ENCODE results near the gene CELF3. TPM values are rescaled to one million over a fixed set of nuclear protein-coding genes. Genes with fewer than 3 reads are reported as not detected.

CELF3 gene
- total RNA-seq, 2 experiments from 2014 or later = not detected

DNA sequence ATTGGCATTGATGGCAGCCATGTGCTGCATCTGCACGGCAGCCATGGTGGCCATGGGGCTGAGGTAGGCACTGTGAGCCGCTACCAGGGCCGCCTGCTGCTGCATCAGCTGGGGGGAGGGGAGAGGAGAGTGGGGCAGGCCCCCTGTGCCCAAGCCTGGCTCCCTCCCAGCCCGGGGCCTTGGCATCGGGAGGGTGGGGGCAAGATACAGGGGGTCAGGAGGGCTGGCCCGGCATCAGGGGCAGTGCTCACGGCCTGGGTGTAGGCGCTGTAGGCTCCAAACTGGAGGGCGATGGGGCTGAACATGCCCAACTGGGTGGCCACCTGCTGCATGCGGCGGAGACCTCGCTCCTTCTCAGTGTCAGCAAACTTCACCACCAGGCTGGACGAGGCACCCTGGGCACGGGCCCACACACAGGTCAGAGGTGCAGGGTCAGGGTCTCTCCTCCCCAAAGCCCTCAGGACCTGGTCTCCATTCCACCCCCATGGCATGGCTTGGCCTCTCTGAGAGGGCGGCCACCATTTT, 9.0 kb downstream of the CELF3 start:
- Mint-ChIP-seq H3K9me3 (no peaks in the 10 kb centered on the region), H3K4me3 (no peak overlapping the region), H3K36me3 (no peaks in the 10 kb centered on the region), H3K4me1 (ENCODE audit: low read depth) (peaks cover 5% of the 10 kb centered on the region), H3K27ac (no peak overlapping the region), H3K27me3 (no peaks in the 10 kb centered on the region)
- POLR2A ChIA-PET = no interaction called here
- CTCF ChIA-PET = no interaction called here
- no peak for DNase-seq
- intact Hi-C loops (cut with micrococcal nuclease) = no loop called here

DNA sequence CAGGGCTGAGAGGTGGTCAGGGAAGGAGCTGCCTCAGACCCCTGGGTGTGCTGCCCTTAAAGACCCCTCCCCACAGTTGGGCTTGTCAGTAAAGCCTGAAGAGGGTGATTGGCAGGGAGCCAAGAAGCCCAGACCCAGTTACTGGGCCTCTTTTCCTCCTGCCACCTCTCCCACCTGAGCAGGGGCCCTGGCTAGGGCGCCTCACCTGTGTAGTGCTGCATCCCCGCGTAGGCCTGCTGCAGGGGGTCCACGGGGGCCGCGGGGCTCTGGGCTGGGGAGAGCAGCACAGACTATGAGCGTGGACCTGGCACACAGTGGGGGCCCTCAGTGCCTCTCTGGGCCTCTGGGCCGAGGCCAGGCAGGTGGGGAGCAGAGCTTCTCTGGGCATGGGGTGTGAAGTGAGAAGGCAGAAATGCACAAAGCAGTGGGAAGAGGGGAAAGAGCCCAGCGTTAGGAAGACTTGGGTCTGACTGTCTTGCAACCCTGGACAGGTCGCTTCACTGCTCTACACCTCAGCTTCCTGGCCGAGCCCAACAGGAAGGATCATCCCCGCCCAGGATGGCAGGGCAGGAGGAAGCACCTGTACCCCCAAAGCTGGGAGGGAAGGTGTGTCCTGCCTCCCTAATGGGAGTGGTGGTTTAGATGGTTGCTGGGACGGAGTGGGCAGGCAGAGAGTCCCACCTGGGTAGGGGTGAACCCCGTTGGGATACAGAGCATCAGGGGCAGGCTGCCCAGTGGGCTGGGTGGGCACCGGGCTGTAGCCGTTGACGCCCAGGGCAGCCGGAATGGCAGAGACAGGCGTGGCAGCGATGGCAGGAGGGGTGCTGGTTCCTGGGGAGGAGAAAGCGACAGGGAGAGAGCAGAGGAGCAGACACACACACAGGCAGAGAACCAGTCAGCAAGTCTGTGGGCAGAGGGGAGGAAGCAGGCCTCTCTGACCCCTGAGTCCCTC, 9.9 kb downstream of the CELF3 start:
- Mint-ChIP-seq H3K27me3 (no peaks in the 10 kb centered on the region), H3K4me1 (ENCODE audit: low read depth) (peaks cover 5% of the 10 kb centered on the region), H3K27ac (no peak overlapping the region), H3K9me3 (no peaks in the 10 kb centered on the region), H3K4me3 (no peak overlapping the region), H3K36me3 (no peaks in the 10 kb centered on the region)
- CTCF ChIA-PET = no interaction called here
- no peak for DNase-seq
- POLR2A ChIA-PET = no interaction called here
- intact Hi-C loops (cut with micrococcal nuclease) = no loop called here

DNA sequence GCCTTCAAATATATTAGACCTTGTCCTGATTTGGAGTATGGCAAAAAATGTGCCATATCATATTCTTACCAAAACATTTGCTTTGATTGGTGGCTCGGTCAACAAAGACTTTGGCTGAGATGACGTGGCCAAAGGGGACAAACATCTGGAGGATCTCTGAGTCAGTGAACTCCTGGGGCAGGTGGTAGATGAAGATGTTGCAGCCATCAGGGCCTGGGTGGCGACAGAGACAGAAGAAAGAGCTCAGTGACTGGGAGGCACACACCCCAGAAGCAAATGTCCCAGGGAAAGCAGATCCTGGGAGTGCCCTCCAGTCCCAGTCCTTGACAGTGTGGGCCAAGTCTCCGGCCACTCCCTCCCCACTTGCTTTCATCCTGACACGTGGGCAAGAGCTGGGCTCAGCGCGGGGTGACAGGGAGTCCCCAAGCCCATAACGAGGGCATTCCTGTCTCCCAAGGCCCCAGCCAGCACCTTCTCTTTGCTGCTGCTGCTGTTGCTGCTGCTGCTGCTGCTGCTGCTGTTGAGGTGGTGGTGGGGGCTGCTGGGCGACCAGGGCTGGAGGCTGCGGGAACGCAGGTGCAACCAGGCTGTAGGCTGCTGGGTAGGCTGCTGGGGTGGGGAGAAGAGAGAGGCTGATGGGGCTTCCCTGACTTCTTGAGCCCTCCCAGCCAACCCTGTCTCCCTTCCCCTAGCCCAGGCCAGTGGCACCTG, 10.7 kb downstream of the CELF3 start:
- POLR2A ChIA-PET = no interaction called here
- no peaks in the 10 kb centered on the region for H3K36me3 Mint-ChIP-seq
- DNase-seq = no peak
- intact Hi-C loops (cut with micrococcal nuclease) = no loop called here
- no peak overlapping the region for H3K4me3 Mint-ChIP-seq
- H3K27me3 Mint-ChIP-seq = no peaks in the 10 kb centered on the region
- no peaks in the 10 kb centered on the region for H3K9me3 Mint-ChIP-seq
- H3K4me1 Mint-ChIP-seq (ENCODE audit: low read depth) = peaks cover 5% of the 10 kb centered on the region
- H3K27ac Mint-ChIP-seq = no peak overlapping the region
- CTCF ChIA-PET = interaction anchor here (0.7 kb wide), 1 partner anchor 57 kb away, joined by 4 read pairs; the partner anchor contains the start of gene MRPL9

DNA sequence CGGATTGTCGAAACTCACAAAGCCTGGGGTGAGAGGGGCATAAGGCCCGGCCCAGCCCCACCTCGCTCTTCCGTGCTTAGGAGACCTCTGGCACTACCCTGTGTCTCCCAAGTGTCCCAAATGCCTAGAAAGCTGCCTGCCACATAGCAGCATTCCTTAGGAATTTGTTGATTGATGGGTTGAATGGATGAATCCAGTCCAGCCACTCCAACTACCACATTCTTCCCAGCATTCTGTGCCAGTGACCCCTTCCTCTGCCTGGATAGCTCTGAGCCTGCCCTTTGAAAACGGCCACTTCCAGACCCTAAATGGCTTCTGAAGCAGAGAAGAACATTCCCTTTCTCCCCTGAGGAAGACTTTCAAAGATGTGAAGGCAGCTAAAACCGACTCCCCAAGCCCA, 11.5 kb downstream of the CELF3 start:
- POLR2A ChIA-PET = no interaction called here
- H3K36me3 Mint-ChIP-seq = peaks cover 3% of the 10 kb centered on the region
- no peak overlapping the region for H3K27ac Mint-ChIP-seq
- CTCF ChIA-PET = interaction anchor here (0.7 kb wide), 1 partner anchor 57 kb away, joined by 4 read pairs; the partner anchor contains the start of gene MRPL9
- H3K4me3 Mint-ChIP-seq = no peak overlapping the region
- no peak for DNase-seq
- H3K4me1 Mint-ChIP-seq (ENCODE audit: low read depth) = peaks cover 5% of the 10 kb centered on the region
- no peaks in the 10 kb centered on the region for H3K9me3 Mint-ChIP-seq
- H3K27me3 Mint-ChIP-seq = no peaks in the 10 kb centered on the region
- intact Hi-C loops (cut with micrococcal nuclease) = no loop called here

DNA sequence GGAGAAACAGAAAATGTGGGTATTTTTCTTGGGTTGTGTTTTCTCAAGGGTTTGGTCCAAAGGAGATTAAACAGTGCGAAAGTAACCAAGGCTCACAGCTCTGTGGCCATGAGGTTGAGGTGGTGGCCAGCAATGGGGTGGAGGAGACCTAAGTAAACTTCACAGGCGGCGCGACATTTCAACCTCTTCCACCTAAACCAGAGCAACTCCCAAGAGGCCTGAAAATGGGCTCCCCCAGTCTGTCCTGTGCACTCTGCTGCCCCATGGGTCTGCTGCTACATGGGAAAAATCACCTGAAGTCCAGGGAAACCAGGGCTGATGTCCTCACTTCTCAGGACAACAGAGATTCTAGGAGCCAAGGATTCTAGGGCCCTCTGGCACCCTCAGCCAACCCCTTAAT, 12.4 kb downstream of the CELF3 start:
- ChIA-PET CTCF (no interaction called here), POLR2A (no interaction called here)
- DNase-seq = no peak
- H3K27ac Mint-ChIP-seq = no peak overlapping the region
- no peaks in the 10 kb centered on the region for H3K9me3 Mint-ChIP-seq
- intact Hi-C loops (cut with micrococcal nuclease) = no loop called here
- peaks cover 5% of the 10 kb centered on the region for H3K4me1 Mint-ChIP-seq (ENCODE audit: low read depth)
- peaks cover 6% of the 10 kb centered on the region for H3K36me3 Mint-ChIP-seq
- no peaks in the 10 kb centered on the region for H3K27me3 Mint-ChIP-seq
- H3K4me3 Mint-ChIP-seq = no peak overlapping the region

DNA sequence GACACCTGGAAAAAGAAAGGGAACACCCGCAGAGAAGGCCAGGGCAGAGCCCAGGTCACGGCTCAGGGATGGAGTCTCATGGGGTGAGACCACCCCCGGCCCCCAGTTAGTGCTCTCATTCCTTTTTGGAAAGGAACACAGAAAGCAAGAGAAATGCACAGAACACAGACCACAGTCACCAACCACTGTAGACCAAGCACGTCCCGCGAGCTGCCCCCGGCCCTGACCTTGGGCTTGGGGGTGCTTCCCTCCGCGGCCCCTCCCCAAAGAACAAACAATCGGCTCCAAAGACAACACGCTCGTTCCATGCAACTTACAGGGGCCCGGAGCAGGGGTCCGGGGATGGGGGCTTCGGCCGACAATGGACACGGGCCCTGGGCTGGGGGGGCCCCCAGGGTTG, 12.8 kb downstream of the CELF3 start:
- ChIA-PET POLR2A (no interaction called here), CTCF (no interaction called here)
- Mint-ChIP-seq H3K9me3 (no peaks in the 10 kb centered on the region), H3K27ac (no peak overlapping the region), H3K36me3 (peaks cover 7% of the 10 kb centered on the region), H3K27me3 (no peaks in the 10 kb centered on the region), H3K4me1 (ENCODE audit: low read depth) (peaks cover 5% of the 10 kb centered on the region), H3K4me3 (no peak overlapping the region)
- DNase-seq = no peak
- intact Hi-C loops (cut with micrococcal nuclease) = no loop called here

DNA sequence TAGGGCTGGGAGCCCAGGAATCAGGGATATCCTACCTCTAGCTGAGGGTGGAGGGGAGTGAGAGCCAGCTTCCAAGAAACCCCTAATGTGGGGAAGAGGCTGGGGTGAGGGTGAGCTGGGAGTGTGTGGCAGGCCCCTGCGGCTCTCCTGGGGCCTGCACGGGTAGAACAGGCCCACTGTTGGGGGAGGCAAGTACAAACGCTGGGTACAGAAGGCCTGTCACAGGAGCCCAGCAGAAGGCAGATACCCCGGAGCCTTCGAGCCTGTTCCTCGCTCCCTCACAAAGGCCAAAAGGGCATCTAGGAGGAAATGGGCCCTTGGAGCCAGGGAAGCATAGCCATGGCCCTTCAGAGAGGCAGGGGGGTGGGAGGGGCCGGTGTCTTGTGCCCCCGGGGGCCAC, 13.7 kb downstream of the CELF3 start:
- ChIA-PET POLR2A (no interaction called here), CTCF (no interaction called here)
- no peak for DNase-seq
- Mint-ChIP-seq H3K27ac (no peak overlapping the region), H3K4me3 (no peak overlapping the region), H3K36me3 (peaks cover 7% of the 10 kb centered on the region), H3K9me3 (no peaks in the 10 kb centered on the region), H3K27me3 (no peaks in the 10 kb centered on the region), H3K4me1 (ENCODE audit: low read depth) (peaks cover 5% of the 10 kb centered on the region)
- intact Hi-C loops (cut with micrococcal nuclease) = no loop called here

DNA sequence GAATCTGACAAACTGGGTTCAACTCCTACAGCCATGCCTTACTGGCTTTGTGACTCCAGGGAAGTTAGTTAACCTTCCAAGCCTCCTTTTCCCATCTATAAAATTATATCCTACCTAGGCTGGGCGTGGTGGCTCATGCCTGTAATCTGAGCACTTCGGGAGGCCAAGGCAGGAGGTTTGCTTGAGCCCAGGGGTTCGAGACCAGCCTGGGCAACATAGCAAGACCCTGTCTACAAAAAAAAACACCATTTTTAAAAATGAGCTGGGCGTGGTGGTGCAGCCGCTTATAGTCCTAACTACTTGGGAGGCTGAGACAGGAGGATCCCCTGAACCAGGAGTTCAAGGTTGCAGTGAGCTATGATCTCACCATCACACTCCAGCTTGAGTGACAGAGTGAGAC, 15.1 kb downstream of the CELF3 start:
- H3K36me3 Mint-ChIP-seq = peaks cover 7% of the 10 kb centered on the region
- H3K4me3 Mint-ChIP-seq = no peak overlapping the region
- H3K27me3 Mint-ChIP-seq = no peaks in the 10 kb centered on the region
- ChIA-PET POLR2A (no interaction called here), CTCF (no interaction called here)
- H3K9me3 Mint-ChIP-seq = no peaks in the 10 kb centered on the region
- H3K27ac Mint-ChIP-seq = no peak overlapping the region
- no peaks in the 10 kb centered on the region for H3K4me1 Mint-ChIP-seq (ENCODE audit: low read depth)
- intact Hi-C loops (cut with micrococcal nuclease) = no loop called here
- DNase-seq = no peak

DNA sequence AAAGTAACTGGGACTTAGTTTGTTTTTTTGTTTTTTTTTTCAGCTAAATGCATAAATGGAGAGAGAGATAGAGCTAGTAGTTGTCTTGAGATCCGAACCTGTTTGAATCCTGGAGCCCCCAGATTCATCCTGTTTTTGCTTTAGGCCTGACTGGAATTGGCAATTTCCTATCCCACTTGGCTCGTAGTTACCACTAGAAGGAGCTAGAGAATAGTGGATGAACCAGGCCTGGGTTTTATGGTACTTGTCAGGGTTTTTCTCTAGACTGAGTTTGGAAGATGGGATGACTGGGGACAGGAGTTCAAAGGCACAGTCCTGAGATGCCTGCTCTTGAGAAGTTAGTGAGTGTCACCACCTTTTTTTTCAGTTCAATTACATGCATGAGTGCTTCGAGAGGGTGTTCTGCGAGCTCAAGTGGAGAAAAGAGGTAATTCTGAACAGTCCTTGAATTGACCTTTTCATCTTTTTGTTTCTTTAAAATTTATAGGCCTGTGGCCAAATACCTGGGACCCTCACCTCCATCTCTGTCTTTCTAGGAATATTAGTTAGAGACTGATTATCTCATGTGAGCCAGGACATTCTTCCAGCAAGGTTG, 23.4 kb downstream of the CELF3 start:
- H3K4me1 Mint-ChIP-seq (ENCODE audit: low read depth) = no peaks in the 10 kb centered on the region
- POLR2A ChIA-PET = no interaction called here
- intact Hi-C loops (cut with micrococcal nuclease) = no loop called here
- H3K4me3 Mint-ChIP-seq = no peak overlapping the region
- H3K9me3 Mint-ChIP-seq = no peaks in the 10 kb centered on the region
- no peak for DNase-seq
- H3K36me3 Mint-ChIP-seq = peaks cover 21% of the 10 kb centered on the region
- H3K27ac Mint-ChIP-seq = no peak overlapping the region
- no peaks in the 10 kb centered on the region for H3K27me3 Mint-ChIP-seq
- CTCF ChIA-PET = interaction anchor here (1.0 to 1.3 kb wide), 4 partner anchors 10 to 188 kb away, joined by 3 to 5 read pairs (median 4); no protein-coding TSS in a partner anchor

DNA sequence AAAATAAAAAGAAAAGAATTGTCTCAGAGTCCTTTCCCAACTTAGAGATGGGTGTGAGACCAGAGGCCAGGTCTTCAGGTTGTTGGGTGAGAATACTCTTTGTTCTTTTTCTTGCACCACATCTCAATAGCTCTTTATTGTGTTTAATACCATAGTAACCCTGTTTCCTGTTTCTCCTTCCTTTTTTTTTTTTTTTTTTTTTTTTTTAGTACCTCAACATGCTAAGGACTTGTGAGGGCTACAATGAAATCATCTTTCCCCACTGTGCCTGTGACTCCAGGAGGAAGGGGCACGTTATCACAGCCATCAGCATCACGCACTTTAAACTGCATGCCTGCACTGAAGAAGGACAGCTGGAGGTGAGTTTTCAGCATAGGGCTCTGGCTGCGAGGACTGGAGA, 24.4 kb downstream of the CELF3 start:
- intact Hi-C loops (cut with micrococcal nuclease) = no loop called here
- no peak for DNase-seq
- H3K4me3 Mint-ChIP-seq = no peak overlapping the region
- H3K9me3 Mint-ChIP-seq = no peaks in the 10 kb centered on the region
- H3K4me1 Mint-ChIP-seq (ENCODE audit: low read depth) = no peaks in the 10 kb centered on the region
- ChIA-PET CTCF (no interaction called here), POLR2A (no interaction called here)
- peaks cover 22% of the 10 kb centered on the region for H3K36me3 Mint-ChIP-seq
- no peak overlapping the region for H3K27ac Mint-ChIP-seq
- no peaks in the 10 kb centered on the region for H3K27me3 Mint-ChIP-seq

DNA sequence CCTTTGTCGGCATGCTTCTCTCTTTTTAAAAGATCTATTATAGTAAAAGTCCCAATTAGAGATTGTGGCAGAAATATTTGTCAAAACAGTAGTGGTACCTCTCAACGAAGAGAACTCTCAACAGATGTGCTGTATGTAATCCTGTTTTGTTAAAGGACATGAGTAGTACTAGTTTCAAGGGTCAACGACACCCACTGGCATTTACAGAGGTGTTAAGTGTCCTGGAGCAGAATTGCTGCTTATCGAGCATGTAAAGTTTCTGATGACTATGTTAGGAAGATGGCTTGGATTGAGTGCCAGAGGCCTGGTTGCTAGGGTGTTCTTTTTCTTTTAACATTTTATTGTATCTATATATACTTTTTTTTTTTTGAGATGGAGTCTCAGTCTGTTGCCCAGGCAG, 27.1 kb downstream of the CELF3 start:
- Mint-ChIP-seq H3K36me3 (peaks cover 19% of the 10 kb centered on the region), H3K4me1 (ENCODE audit: low read depth) (no peaks in the 10 kb centered on the region), H3K27ac (no peak overlapping the region), H3K9me3 (no peaks in the 10 kb centered on the region), H3K4me3 (no peak overlapping the region), H3K27me3 (no peaks in the 10 kb centered on the region)
- CTCF ChIA-PET = interaction anchor here (1.0 kb wide), 1 partner anchor 8 kb away, joined by 4 read pairs; no protein-coding TSS in a partner anchor
- POLR2A ChIA-PET = no interaction called here
- intact Hi-C loops (cut with micrococcal nuclease) = no loop called here
- no peak for DNase-seq

DNA sequence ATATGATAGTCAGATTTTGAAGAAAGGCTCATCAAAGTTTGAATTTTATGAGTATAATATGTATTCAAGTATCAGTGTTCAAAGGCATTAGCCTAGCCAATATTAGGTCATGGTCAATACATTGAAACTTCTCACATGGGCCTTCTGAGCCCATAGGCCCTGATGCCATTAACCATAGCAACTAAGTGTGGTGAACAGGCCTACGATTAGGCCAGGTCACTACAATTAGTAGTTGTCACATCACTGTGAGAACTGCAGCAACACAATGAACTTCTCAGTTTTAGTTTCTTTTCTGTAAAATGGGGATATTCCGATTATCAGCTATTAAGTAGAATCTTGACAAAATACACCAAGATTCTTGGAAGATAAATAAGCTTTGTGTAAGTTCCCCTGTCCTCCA, 30.0 kb downstream of the CELF3 start:
- H3K27me3 Mint-ChIP-seq = no peaks in the 10 kb centered on the region
- H3K36me3 Mint-ChIP-seq = peaks cover 3% of the 10 kb centered on the region
- H3K27ac Mint-ChIP-seq = no peak overlapping the region
- CTCF ChIA-PET = no interaction called here
- intact Hi-C loops (cut with micrococcal nuclease) = no loop called here
- DNase-seq = no peak
- POLR2A ChIA-PET = no interaction called here
- H3K9me3 Mint-ChIP-seq = no peaks in the 10 kb centered on the region
- H3K4me1 Mint-ChIP-seq (ENCODE audit: low read depth) = no peaks in the 10 kb centered on the region
- no peak overlapping the region for H3K4me3 Mint-ChIP-seq

All from activated CD4-positive, alpha-beta memory T cell treated with anti-CD3 and anti-CD28 coated beads for 36 hours (primary cell).